GM11168 (cell line): ENCODE measurements around the gene ELANE.
"Not testable (repeated sequence)": the region's sequence is repeated elsewhere in the genome, so short reads cannot be mapped to it uniquely, and the experiment has no call there.

ENCODE experiments used
- in situ Hi-C: fragments of 300-500 bp; cut with MboI; formaldehyde crosslinking; loops from one replicate; pipeline ENCODE4 v1.12.0; 2022; ENCODE audit warnings: low sequenced_read_pairs; ENCODE audit not compliant: unreplicated experiment

The ELANE gene

GRCh38 chr19:813219-814151 is 38.6 kb upstream of the ELANE start:
- in situ Hi-C loops, result no loop called here

- in situ Hi-C loops, result no loop called here
These were observed 37.7 kb upstream of the ELANE start for GRCh38 chr19:814152-815078.

- in situ Hi-C loops, result no loop called here
These were observed 36.9 kb upstream of the ELANE start for GRCh38 chr19:815079-815774.

DNA sequence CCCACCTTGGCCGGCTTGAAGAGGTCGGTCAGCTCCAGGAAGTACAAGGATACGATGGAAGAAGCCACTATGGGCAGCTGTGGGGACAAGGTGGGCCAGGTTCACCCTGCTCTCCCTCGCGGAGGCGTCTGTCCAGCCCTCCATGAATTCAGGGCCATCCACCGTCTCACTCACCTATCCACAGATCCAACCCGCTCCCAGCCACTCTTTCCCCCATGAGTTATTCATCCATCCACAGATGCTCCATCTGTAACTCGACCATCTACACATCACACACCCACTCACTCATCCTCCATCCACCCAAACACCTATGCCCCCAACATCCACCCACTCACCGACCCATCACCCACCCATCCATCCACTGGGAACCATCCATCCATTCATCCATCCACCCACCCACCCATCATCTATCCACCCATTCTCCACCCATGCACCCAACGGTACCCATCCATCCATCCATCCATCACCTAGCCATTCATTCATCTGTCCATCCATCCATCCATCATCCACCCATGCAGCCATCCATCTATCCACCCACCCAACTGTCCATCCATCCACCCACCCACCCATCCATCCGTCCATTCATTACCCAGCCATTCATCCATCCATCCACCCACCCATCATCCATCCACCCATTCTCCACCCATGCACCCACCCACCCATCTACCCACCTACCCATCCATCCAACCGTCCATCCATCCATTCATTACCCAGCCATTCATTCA is 36.2 kb upstream of the ELANE start:
- in situ Hi-C loops, result no loop called here

GRCh38 chr19:816500-816857 is 35.6 kb upstream of the ELANE start:
- in situ Hi-C loops, result no loop called here

DNA sequence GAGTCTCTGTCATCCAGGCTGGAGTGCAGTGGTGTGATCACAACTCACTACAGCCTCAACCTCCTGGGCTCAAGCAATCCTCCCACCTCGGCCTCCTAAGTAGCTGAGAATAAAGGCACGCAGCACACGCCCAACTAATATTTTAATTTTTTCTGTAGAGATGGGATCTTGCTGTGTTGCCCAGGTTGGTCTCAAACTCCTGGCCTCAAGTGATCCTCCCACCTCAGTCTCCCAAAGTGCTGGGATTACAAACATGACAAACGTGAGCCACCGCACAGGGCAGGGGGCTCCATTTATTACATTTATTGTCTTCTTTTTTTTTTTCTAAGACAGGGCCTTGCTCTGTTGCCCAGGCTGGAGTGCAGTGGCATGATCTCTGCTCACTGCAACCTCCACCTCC is 31.9 kb upstream of the ELANE start:
- in situ Hi-C loops, result not testable (repeated sequence)

DNA sequence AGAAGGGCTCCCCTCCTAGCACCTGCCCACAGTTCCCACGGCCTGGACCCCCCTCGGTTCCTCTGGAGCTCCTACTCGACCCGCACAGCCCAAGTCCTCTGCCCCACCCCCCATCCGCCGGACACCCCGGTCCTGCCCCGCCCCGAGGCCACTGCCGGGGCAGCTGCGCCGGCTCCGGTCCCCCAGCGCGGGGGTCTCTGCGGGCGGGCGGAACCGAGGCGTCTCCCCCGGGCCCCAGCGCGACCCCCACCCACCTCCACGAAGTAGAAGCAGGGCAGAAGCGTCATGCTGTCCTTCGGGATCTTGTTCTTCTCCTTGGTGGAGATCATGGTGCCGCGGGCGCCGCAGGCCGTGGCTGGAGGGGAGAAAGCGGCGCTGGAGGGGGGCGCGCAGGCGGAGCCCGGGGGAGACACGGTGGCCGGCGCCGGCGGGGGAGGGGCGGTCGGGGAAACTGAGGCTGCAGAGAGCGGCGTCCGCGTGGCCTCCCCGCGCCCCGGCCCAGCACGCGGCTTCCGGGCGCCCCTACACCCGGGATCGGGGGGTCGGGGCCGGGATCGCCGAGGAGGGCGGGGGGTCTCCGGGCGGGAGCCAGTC is 30.8 kb upstream of the ELANE start:
- in situ Hi-C loops, result no loop called here

DNA sequence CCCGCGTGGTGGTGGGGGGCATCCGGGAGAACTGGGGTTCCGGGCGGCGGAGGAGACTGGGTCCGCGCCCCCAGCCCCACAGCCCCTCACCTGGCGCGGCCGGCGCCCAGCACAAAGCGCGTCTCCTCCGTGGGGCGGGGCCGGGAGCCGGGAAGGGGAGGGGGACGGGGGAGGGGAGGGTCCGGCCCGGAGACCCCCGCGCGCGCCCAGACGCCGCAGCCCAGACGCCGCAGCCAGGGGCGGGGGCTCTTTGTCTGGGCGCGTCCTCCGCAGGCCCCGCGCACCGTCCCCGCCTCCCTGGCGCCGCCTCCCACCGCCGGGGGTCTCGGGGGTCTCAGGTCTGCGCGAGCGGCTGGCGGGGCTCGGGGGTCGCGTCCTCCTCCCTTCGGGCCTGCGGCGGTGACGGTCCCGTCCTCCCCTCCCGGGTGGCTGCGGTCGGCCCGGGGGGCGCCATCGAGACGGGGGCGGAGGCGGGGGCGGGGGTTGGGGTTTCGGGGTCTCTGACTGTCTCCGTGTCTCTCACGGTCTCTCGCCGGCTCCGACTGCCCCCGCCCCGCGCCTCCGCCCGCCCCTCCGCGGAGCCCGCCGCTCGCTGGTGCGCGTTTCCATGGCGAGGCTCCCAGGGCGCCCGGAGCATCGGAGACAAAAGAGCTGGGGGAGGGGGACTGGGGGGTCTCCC is 30.1 kb upstream of the ELANE start, which contains the start of gene PLPPR3:
Gene PLPPR3 (minus strand): TSS at position 131 of the 679 bp plus-strand sequence. CDS start 396 bp downstream, outside the sequence.
- in situ Hi-C loops, result no loop called here

GRCh38 chr19:823565-824121 is 28.5 kb upstream of the ELANE start:
- in situ Hi-C loops, result no loop called here

DNA sequence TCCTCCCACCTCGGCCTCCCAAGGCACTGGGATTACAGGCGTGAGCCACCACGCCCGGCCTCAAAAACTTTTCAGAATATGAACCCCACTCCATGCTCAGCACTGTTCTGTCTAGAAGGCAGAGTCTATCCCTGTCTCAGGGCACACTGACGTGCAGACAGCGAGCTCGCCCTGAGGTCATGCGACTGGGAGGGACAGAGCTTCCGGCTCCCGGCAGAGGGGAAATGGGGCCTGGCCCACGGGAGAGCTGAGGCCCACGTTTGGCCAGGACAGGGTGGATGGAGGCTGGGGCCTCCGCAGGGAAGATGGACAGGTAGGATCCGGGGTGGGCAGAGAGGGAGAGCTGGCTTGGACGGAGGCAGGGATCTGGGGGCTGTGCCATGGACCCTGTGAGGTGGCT is 27.2 kb upstream of the ELANE start:
- in situ Hi-C loops, result no loop called here

DNA sequence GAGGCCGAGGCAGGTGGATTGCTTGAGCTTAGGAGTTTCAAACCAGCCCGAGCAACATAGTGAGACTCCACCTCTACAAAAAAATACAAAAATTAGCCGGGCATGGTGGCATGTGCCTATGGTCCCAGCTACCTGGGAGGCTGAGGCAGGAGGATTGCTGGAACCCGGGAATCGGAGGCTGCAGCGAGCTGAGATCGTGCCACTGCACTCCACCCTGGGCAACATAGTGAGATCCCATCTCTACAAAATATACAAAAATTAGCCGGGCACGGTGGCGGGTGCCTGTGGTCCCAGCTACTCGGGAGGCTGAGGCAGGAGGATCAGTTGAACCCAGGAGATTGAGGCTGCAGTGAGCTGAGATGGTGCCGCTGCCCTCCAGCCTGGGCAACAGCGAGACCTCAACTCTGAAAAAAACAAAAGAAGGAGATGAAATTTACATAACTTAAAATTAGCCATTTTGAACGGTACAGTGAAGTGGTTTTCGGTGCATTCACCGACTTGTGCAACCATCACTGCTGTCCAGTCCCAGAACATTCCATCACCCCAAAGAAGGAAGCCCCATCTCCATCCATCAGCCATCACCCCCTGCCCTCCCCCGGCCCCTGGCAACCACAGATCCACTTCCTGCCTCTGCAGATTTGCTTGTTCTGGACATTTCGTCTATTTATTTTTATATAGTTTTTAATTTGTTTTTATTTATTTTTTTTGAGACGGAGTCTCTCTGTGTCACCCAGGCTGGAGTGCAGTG is 26.0 kb upstream of the ELANE start:
- in situ Hi-C loops, result no loop called here

DNA sequence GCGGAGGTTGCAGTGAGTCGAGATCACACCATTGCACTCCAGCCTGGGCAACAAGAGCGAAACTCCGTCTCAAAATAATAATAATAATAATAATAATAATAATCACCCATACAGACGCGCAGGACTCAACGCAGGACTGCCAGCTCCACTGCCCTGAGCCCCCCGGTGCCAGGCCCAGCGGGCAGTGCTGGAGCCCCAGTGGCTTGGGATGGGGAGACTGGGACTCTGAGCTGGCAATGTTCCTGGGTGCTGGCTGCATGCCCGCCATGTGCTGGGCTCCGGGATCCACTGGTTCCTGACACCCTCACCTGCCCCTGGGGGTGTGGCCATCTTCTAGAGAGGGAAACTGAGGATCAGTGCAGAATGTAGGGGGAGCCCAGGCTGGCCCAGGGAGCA is 24.8 kb upstream of the ELANE start:
- in situ Hi-C loops, result no loop called here

- in situ Hi-C loops, result no loop called here
These were observed 24.3 kb upstream of the ELANE start, which contains the start of gene AZU1 for GRCh38 chr19:827710-828321. Gene AZU1 (plus strand): TSS chr19:827837. CDS start chr19:827847, 10 bp downstream.

DNA sequence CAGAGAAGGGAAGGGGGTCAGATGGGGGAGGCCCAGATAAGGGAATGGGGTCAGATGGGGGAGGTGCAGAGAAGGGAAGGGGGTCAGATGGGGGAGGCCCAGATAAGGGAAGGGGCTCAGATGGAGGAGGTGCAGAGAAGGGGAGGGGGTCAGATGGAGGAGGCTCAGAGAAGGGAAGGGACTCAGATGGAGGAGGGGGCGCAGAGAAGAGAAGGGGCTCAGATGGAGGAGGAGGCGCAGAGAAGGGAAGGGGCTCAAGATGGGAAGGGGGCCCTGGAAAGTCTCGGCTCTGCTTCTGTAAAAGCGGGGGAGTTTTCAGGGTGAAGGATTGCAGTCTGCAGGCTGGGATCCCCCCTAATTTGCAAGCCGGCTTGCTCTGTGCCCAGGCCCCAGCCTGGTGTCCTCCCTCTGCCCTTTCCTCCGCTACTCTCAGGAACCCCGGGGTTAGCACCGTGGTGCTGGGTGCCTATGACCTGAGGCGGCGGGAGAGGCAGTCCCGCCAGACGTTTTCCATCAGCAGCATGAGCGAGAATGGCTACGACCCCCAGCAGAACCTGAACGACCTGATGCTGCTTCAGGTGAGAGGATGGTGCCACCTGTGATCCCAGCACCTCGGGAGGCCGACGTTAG is 22.9 kb upstream of the ELANE start:
- in situ Hi-C loops, result no loop called here

DNA sequence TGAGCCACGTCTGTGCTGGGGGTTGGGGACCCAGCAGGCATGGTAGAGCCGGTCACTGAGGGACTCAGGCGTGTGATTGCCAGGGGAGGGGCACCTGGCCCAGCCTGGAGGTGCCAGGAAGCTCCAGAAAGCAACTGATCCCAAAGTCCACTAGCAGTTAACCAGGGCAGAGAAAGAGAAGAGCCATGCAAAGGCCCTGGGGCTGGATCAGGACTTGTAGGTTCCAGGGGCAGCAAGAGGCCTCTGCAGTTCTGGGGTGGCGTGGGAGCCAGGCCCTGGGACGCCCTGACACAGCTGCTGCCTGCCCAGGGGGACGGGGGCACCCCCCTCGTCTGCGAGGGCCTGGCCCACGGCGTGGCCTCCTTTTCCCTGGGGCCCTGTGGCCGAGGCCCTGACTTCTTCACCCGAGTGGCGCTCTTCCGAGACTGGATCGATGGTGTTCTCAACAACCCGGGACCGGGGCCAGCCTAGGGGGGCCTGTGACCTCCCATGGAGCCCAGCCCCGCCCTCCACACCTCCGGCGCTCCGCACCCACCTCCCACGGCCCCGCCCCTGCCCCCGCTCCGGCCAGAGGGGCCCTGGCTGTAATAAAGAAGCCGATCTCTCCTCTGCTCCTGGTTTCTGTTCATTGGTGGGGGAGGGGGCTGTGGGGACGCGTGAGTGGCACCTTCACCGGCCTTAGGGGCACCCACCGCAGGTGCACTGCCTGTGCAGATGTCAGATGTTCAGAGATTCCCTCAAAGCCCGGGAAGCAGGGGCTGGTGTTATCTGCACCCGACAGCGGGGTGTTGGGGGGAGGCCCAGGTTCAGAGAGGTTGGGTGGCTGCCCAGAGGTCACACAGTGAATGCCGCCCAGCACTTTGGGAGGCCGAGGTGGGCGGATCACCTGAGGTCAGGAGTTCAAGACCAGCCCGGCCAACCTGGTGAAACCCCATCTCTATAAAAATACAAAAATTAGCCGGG is 20.4 kb upstream of the ELANE start:
- in situ Hi-C loops, result no loop called here

DNA sequence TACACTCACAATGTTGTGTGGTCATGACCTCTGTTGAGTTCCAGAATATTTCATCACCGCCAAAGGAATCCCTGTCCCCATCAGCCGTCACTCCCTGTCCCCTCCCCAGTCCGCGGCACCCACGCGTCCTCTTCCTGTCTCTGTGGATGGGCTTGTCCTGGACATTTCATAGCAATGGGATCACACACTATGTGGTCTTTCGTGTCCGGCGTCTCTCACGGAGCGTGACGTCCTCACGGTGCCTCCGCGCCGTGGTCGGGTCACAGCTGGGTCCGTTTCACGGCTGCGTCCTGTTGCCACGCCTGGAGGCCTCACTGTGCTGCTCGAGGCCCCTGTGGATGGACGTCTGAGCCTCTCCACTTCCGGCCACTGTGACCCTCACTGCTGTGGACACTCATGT is 17.9 kb upstream of the ELANE start:
- in situ Hi-C loops, result no loop called here
